Kidney (tissue), 14 donors: ENCODE data around the gene FBLN2. TPM values are rescaled to one million over a fixed set of nuclear protein-coding genes. Genes with fewer than 3 reads are reported as not detected.

ENCODE experiments used
- DNase-seq, 5 donors: peaks; one replicate each; pipeline ENCODE4 v3.0.0-alpha.2; 2013 to 2020
- FAIRE-seq: peaks from 2 replicates; lab custom pipeline; 2012; peaks lifted over from hg19 to GRCh38; lab: Jason Lieb, UNC
- H3K27ac ChIP-seq, 2 donors: one replicate each; pipeline ENCODE4 v1.7.0; 2013; ENCODE audit warnings: low read depth in 2 of 2, low read length in 2 of 2, inconsistent platforms in 1 of 2
- H3K27me3 ChIP-seq: one replicate; pipeline ENCODE4 v1.7.1; 2013; ENCODE audit warnings: low read length, inconsistent platforms; ENCODE audit not compliant: control insufficient read depth, insufficient read depth
- H3K36me3 ChIP-seq, 3 donors: one replicate each; pipeline versions ENCODE4 v1.7.0 to v1.7.1; 2013; ENCODE audit warnings: low read length in 3 of 3, control low read depth in 1 of 3, inconsistent platforms in 1 of 3; ENCODE audit not compliant: insufficient read depth in 3 of 3, control insufficient read depth in 2 of 3
- H3K4me1 ChIP-seq, 3 donors: one replicate each; pipeline versions ENCODE4 v1.7.0 to v1.7.1; 2013; ENCODE audit warnings: low read length in 3 of 3, inconsistent platforms in 1 of 3, low read depth in 1 of 3; ENCODE audit not compliant: control insufficient read depth in 2 of 3, insufficient read depth in 2 of 3
- H3K4me3 ChIP-seq, 3 donors: one replicate each; pipeline versions ENCODE4 v1.7.0 to v1.8.1; 2013; ENCODE audit warnings: low read length in 3 of 3, control low read depth in 1 of 3, inconsistent platforms in 1 of 3
- H3K9ac ChIP-seq, 3 donors: one replicate each; pipeline versions ENCODE4 v1.7.0 to v1.7.1; 2013; ENCODE audit warnings: low read length in 3 of 3, control low read depth in 1 of 3, inconsistent platforms in 1 of 3
- H3K9me3 ChIP-seq, 3 donors: one replicate each; pipeline versions ENCODE4 v1.7.0 to v1.7.1; 2013; ENCODE audit warnings: low read length in 3 of 3, control low read depth in 1 of 3, inconsistent platforms in 1 of 3; ENCODE audit not compliant: control insufficient read depth in 2 of 3, insufficient read depth in 1 of 3
- CTCF ChIP-seq: IDR thresholded peaks from 3 replicates; pipeline ENCODE4 v1.5.1; 2012; ENCODE audit warnings: mild to moderate bottlenecking, moderate library complexity, borderline replicate concordance; ENCODE audit not compliant: insufficient read depth; ENCODE audit errors: extremely low read depth
- intact Hi-C: fragments of 100-400 bp; cut with DNase I; formaldehyde crosslinking; loops from one replicate; pipeline ENCODE4 v1.11.1; 2022
- polyA plus RNA-seq: library from polyadenylated mRNA; stranded (reverse); fragments of 350-450 nt; fragmentation: Illumina TruSeq; extraction: RNeasy Lipid Tissue Mini Kit (QIAGEN cat#74804); gene quantifications from one replicate; pipeline ENCODE4 v1.2.3, GENCODE V29; 2014; ENCODE audit warnings: low read depth, low replicate concordance; ENCODE audit not compliant: insufficient read depth
- total RNA-seq: library from RNA; stranded (reverse); fragmentation: NEBNext Ultra II Directional; extraction: Animal tissue kit (Norgen Biotek cat#: 25700); gene quantifications from one replicate; pipeline ENCODE4 v1.2.1, GENCODE V29; 2021
- donor health status: control.
- donor health status: control.
- donor health status: control.
- donor health status: control.
- donor health status: control.
- donor health status: DM: yes; HTN: yes; CAD: no.
- donor health status: Normal renal cell carcinoma (clear cell type).

Gene FBLN2
- total and polyA plus RNA-seq, 2 donors from 2014 or later, result 3.2 to 43.4 TPM

- intact Hi-C loops, result no loop called here
- TF ChIP-seq CTCF, result no peak
- no peak overlapping the region for H3K4me3 ChIP-seq
- DNase-seq, result peak in 1 of 5 donors; percentile 49
- no peak overlapping the region for H3K9ac ChIP-seq
- no peaks in the 10 kb centered on the region for H3K9me3 ChIP-seq
- H3K27ac ChIP-seq, result no peak overlapping the region
- no peaks in the 10 kb centered on the region for H3K4me1 ChIP-seq
- peaks cover 0 to 2% (median 0%) of the 10 kb centered on the region in 3 donors for H3K36me3 ChIP-seq
- no peak for FAIRE-seq
- no peaks in the 10 kb centered on the region for H3K27me3 ChIP-seq
Observed at GRCh38 chr3:13501056-13501455, 47.9 kb upstream of the FBLN2 start.

- TF ChIP-seq CTCF, result no peak
- no peaks in the 10 kb centered on the region for H3K9me3 ChIP-seq
- DNase-seq (peak in 2 of 5 donors; percentile 40 to 61), FAIRE-seq (no peak)
- no peak overlapping the region for H3K27ac ChIP-seq
- H3K4me3 ChIP-seq, result no peak overlapping the region
- H3K36me3 ChIP-seq, result peaks cover 0 to 2% (median 0%) of the 10 kb centered on the region in 3 donors
- H3K27me3 ChIP-seq, result no peaks in the 10 kb centered on the region
- H3K4me1 ChIP-seq, result no peaks in the 10 kb centered on the region
- intact Hi-C loops, result no loop called here
- H3K9ac ChIP-seq, result no peak overlapping the region
Observed at GRCh38 chr3:13501521-13501920, 47.4 kb upstream of the FBLN2 start.

GRCh38 chr3:13501958-13502790 lies 46.8 kb upstream of the FBLN2 start:
- Histone ChIP-seq H3K36me3 (peaks cover 0 to 2% (median 0%) of the 10 kb centered on the region in 3 donors), H3K9me3 (no peaks in the 10 kb centered on the region), H3K4me1 (no peaks in the 10 kb centered on the region), H3K27ac (no peak overlapping the region), H3K27me3 (no peaks in the 10 kb centered on the region), H3K4me3 (no peak overlapping the region), H3K9ac (no peak overlapping the region)
- intact Hi-C loops, result no loop called here
- TF ChIP-seq CTCF, result no peak
- FAIRE-seq, result no peak
- peak in 1 of 5 donors; percentile 33 for DNase-seq

GRCh38 chr3:13502791-13503060 lies 46.2 kb upstream of the FBLN2 start:
- Histone ChIP-seq H3K27me3 (no peaks in the 10 kb centered on the region), H3K9me3 (no peaks in the 10 kb centered on the region), H3K36me3 (peaks cover 0 to 2% (median 0%) of the 10 kb centered on the region in 3 donors), H3K27ac (no peak overlapping the region), H3K4me1 (no peaks in the 10 kb centered on the region), H3K9ac (no peak overlapping the region), H3K4me3 (no peak overlapping the region)
- intact Hi-C loops, result no loop called here
- no peak for FAIRE-seq
- DNase-seq, result peak in 1 of 5 donors; percentile 51
- TF ChIP-seq CTCF, result no peak
